ENCODE measurements around the gene TCEAL8.
"Not testable (repeated sequence)": the region's sequence is repeated elsewhere in the genome, so short reads cannot be mapped to it uniquely, and the experiment has no call there.

Gene TCEAL8

GRCh38 chrX:103254921-103255493 lies at the start of gene TCEAL8:
TSS of gene TCEAL8 (minus strand) at chrX:103255155. CDS start at chrX:103253979, 1,176 bp downstream.
- DNase-seq (ENCODE audit: low spot score), result peak; percentile 64

- DNase-seq (ENCODE audit: low spot score), result no peak
Observed at GRCh38 chrX:103304705-103305104, 49.8 kb upstream of the TCEAL8 start.

- no peak for DNase-seq (ENCODE audit: low spot score)
Observed at GRCh38 chrX:103293118-103293517, 38.2 kb upstream of the TCEAL8 start.

GRCh38 chrX:103279624-103280023 lies 24.7 kb upstream of the TCEAL8 start:
- no peak for DNase-seq (ENCODE audit: low spot score)

- DNase-seq (ENCODE audit: low spot score), result no peak
Observed at GRCh38 chrX:103276581-103277002, 21.6 kb upstream of the TCEAL8 start, which contains the start of gene TCEAL5. TSS of gene TCEAL5 (minus strand) at chrX:103276750. CDS start at chrX:103274563, 2,187 bp downstream.

GRCh38 chrX:103275947-103276567 lies 21.1 kb upstream of the TCEAL8 start:
- no peak for DNase-seq (ENCODE audit: low spot score)

- no peak for DNase-seq (ENCODE audit: low spot score)
Observed at GRCh38 chrX:103274284-103274683, 19.3 kb upstream of the TCEAL8 start.

GRCh38 chrX:103258275-103258674 lies 3.3 kb upstream of the TCEAL8 start:
- DNase-seq (ENCODE audit: low spot score), result no peak

- no peak for DNase-seq (ENCODE audit: low spot score)
Observed at GRCh38 chrX:103256651-103257050, 1.7 kb upstream of the TCEAL8 start.

- peak; percentile 70 for DNase-seq (ENCODE audit: low spot score)
Observed at GRCh38 chrX:103254171-103254824, 657 bp downstream of the TCEAL8 start.

- no peak for DNase-seq (ENCODE audit: low spot score)
Observed at GRCh38 chrX:103253608-103254007, 1.3 kb downstream of the TCEAL8 start.

- no peak for DNase-seq (ENCODE audit: low spot score)
Observed at GRCh38 chrX:103250977-103251376, 4.0 kb downstream of the TCEAL8 start.

GRCh38 chrX:103249805-103250204 lies 5.2 kb downstream of the TCEAL8 start:
- DNase-seq (ENCODE audit: low spot score), result no peak

- DNase-seq (ENCODE audit: low spot score), result peak; percentile 11
Observed at GRCh38 chrX:103248553-103248952, 6.4 kb downstream of the TCEAL8 start.

GRCh38 chrX:103240155-103240554 lies 14.8 kb downstream of the TCEAL8 start:
- DNase-seq (ENCODE audit: low spot score), result no peak

- DNase-seq (ENCODE audit: low spot score), result no peak
Observed at GRCh38 chrX:103236296-103236695, 18.7 kb downstream of the TCEAL8 start.

GRCh38 chrX:103235608-103236007 lies 19.3 kb downstream of the TCEAL8 start:
- not testable (repeated sequence) for DNase-seq (ENCODE audit: low spot score)

- DNase-seq (ENCODE audit: low spot score), result no peak
Observed at GRCh38 chrX:103234869-103235268, 20.1 kb downstream of the TCEAL8 start.

- DNase-seq (ENCODE audit: low spot score), result no peak
Observed at GRCh38 chrX:103233263-103233662, 21.7 kb downstream of the TCEAL8 start.

- not testable (repeated sequence) for DNase-seq (ENCODE audit: low spot score)
Observed at GRCh38 chrX:103225918-103226317, 29.0 kb downstream of the TCEAL8 start.

GRCh38 chrX:103220511-103221323 lies 34.2 kb downstream of the TCEAL8 start:
- no peak for DNase-seq (ENCODE audit: low spot score)

- DNase-seq (ENCODE audit: low spot score), result peak; percentile 38
Observed at GRCh38 chrX:103215425-103215991, 39.4 kb downstream of the TCEAL8 start.

All from iPS-NIHi11 (cell line).